SK-MEL-5 (cell line): ENCODE results near the gene CCDC92. TPM values are rescaled to one million over a fixed set of nuclear protein-coding genes. Genes with fewer than 3 reads are reported as not detected.
A peak's percentile ranks its signal among the peaks of the same experiment; 100 is the strongest.

Experiments used
- DNase-seq: peaks from one replicate; pipeline ENCODE4 v3.0.0-alpha.2; 2016; ENCODE audit warnings: low read depth, low spot score
- in situ Hi-C: cut with HindIII; loops from 2 replicates; pipeline ENCODE4 v1.10.0; 2016; ENCODE audit warnings: low sequenced_read_pairs, high pct_unique_total_duplicates, low pct_unique_long_range_greater_than_20kb
- total RNA-seq: library from RNA; depleted of rRNA; stranded (reverse); fragments of >200 nt; shearing (Covaris generic); gene quantifications from 2 replicates; pipeline ENCODE4 v1.2.3, GENCODE V29; 2014

The CCDC92 gene
- total RNA-seq, 1 experiment from 2014 or later, result 3.8 TPM

GRCh38 chr12:123945287-123946151 lies 27.1 kb downstream of the CCDC92 start:
- no peak for DNase-seq
- in situ Hi-C loops, result no loop called here

- DNase-seq, result no peak
- in situ Hi-C loops, result no loop called here
These were observed 27.9 kb downstream of the CCDC92 start for GRCh38 chr12:123944696-123945095.

DNA sequence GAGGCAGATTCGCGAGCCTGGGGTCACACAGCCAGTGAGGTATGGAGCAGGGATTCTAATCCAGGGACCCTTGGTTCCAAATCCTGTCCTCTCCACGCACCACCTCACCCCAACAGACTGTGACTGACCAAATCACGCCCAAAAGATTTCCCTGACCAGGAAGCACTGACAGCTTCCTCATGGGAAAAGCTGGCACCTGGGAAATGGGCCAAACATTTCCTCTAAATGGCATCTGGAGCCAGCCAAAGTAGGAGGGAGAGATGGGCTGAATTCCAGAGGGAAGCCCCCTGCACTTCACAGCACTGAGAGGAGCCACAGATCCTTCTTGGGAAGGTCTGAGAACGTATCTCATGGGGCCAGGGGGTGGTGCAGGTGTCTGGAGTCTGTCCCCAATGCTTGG lies 28.8 kb downstream of the CCDC92 start:
- in situ Hi-C loops, result no loop called here
- DNase-seq, result no peak

- DNase-seq, result no peak
- in situ Hi-C loops, result no loop called here
These were observed 29.6 kb downstream of the CCDC92 start for GRCh38 chr12:123942911-123943648.

GRCh38 chr12:123942238-123942653 lies 30.4 kb downstream of the CCDC92 start:
- in situ Hi-C loops, result no loop called here
- no peak for DNase-seq

DNA sequence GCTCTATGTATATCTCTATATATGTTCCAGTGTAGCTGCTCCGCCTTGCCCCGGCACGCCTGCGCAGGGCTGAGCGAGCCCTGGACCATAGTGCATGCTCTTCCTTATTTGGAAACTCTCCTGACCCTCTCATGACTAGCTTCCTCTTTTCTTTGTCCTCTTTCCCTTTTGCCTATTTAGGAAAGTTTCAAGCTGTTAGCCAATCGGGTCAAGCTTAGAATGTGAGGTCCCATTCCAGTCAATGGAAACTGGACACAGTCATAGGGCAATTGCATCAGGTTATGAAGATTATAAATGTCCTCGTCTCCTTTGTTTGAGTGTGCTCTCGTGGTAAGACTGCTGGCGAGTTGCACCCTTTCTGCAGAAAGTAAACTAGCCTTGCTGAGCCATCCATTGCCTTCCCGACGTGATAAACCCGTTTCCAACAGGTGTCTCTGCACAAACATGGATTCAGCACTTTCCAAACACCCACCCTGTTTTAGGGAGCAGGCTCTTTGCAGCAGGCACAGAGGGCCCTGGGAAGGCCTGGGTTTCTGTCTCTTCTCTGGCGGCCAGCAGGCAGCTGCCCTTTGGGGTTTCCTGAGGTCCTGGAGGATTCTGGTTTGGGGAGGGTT lies 30.9 kb downstream of the CCDC92 start:
- in situ Hi-C loops, result no loop called here
- no peak for DNase-seq

DNA sequence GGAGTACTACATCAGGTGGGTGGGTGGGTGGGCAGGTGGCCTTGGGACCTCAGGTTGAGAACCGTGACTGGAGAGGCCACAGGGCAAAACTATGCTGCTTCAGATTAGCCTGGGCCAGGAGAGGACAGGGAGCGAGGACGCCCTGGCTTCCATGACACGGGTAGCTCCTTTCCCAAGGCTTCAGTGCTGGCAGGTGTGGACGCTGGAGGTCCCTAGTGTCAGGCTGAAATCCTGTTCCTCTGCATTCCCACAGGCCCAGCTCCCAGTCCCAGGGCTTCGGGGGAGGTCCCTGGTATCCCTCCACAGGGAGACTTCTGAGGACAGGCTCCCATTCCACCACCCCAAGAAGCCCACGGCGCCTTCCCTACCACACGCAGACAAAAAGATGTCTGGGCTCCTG lies 31.6 kb downstream of the CCDC92 start:
- no peak for DNase-seq
- in situ Hi-C loops, result no loop called here

- in situ Hi-C loops, result no loop called here
- DNase-seq, result no peak
These were observed 32.0 kb downstream of the CCDC92 start for GRCh38 chr12:123940627-123940966.

DNA sequence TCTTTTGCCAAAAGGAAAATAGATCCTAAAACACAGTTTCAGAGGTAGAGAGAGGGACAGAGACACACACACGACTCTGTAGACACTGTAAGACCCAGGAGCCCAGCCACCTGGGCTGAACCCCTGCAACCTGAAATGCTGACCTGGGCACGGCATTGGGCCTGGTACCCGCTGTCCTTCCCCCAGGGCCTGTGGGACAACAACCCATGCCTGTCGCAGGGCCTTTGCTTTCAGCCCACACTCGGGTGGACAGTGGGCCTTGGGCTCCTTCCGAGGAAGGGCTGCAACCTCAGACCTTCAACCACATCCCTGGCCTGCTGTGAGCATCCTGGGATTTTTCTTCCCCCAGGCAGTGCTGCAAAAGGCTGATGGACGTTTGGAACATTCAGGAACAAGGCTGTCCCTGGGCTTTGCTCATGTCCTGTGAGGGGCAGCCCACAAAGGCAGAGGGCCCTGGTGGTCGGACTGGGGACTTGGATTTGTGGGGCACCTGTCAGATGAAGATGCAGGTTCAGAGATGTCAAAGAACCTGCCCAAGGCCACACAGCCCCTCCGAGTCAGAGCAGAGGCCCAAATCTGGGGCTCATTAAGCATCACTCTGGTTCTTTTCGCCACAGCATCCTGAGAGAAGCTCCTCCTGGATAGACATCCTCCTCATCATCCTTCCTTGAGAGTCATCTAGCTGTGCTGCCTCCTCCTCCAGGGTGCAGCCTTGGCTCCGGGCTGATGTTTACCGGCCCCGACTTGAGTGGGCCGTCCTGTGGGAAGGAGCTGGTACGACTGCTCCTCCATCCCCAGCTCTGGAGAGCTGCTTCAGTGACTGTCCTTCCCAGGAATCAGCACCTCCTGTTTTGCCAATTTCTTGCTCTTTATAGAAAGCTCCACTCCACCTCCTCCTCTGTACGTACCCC lies 32.7 kb downstream of the CCDC92 start:
- in situ Hi-C loops, result no loop called here
- no peak for DNase-seq

GRCh38 chr12:123938679-123939480 lies 33.8 kb downstream of the CCDC92 start:
- DNase-seq, result peak; percentile 52
- in situ Hi-C loops, result no loop called here

- no peak for DNase-seq
- in situ Hi-C loops, result no loop called here
These were observed 34.7 kb downstream of the CCDC92 start for GRCh38 chr12:123937707-123938591.

DNA sequence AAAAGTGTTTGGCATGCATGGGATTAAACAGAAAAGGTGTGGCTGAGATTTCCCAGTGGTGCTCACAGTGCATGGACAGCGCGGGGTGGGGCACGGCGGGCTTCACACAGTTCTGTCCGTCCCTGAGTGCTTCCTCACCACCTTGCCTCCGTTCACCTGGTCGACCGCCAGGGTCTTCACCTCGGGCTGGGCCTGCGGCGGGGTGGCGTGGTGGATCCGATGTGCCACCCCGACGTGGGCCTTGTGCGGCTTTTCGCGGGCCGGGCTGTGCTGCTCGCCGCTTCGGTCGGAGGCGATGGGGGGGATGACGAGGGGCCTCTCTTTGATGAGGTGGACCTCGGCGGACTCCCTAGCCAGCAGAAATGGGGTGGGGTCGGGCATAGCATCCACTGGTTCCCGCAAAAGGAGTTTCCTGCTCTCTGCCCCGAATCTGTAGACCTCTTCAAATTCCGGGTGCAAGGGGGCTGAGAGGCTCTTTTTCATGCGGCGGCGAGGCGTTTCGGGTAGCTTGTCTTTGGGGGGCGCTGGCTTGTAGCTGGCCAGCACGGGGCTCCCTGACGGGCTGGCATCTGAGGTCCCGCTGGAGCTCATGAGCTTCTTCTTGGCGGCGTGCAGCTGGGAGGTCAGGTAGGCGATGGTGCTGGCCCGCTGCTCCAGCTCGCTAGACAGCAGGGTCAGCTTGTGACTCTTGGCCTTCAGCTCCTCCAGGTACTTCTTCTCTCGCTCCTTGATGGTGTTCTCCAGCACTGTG lies 35.5 kb downstream of the CCDC92 start:
- in situ Hi-C loops, result no loop called here

DNA sequence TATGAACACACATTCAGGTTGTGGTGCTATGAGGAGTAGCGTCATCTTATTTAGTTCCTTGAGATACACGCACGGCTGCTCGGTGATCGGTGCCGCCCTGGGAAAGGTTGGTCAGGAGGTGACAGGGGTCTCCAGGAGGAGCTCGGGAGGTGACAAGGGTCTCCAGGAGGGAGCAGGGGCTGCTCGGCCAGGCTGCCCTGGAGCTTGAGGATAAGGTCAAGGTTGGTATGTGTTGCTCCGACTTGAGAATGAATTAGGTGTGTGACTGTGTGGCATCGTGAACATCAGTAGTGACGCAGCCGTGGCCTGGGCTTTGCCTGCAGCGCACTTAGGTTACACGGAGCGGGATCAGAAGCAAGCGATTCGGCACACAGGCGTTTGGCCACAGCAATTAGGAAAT lies 36.2 kb downstream of the CCDC92 start:
- in situ Hi-C loops, result no loop called here
- no peak for DNase-seq

More for the DNA sequence above, 35.5 kb downstream of the CCDC92 start:
- no peak for DNase-seq

GRCh38 chr12:123935956-123936355 lies 36.7 kb downstream of the CCDC92 start:
- DNase-seq, result no peak
- in situ Hi-C loops, result no loop called here

GRCh38 chr12:123934829-123935228 lies 37.8 kb downstream of the CCDC92 start:
- DNase-seq, result no peak
- in situ Hi-C loops, result no loop called here
